SIG-M5 treated with dmso at 0.1 percent for 504 hours (cell line): ENCODE measurements around the gene MOB3C.

Experiments
- DNase-seq: peaks from one replicate; lab custom pipeline; 2025; ENCODE audit not compliant: unreplicated experiment; lab: John Stamatoyannopoulos, UW

The MOB3C gene

DNA sequence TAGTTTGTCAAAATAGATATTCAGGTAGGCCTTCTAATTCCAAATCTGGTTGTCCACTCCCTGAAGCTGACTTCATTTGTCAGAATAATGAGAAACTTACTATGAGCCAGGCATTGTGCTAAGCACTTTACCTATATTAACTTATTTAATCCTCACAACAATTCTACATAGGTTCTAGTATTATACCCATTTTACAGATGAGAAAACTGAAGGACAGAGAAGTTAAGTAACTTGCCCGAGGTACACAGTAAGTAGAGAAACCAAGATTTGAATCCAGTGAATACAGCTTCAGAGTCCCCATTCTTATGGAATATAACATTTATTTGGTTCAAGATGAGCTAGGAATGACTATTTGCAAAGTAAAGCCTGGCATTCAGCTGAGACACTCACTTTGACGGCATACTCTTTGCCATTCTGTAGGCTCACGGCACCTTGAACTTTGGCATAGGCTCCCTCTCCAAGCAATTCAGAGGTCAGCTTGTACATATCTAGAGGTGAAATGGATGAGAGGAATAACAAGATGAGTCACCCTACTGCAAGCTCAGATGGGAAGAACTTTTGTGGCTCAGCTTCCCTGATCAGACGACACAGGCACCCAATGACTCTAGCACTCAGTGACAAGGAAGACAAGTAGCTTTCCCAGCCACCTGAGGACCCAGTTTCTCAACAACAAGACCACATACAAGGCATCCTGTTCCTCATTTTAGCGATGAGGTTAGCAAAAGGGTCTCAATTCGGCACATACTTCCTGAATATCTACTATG, 36.3 kb downstream of the MOB3C start:
- peak; percentile 88 for DNase-seq

DNA sequence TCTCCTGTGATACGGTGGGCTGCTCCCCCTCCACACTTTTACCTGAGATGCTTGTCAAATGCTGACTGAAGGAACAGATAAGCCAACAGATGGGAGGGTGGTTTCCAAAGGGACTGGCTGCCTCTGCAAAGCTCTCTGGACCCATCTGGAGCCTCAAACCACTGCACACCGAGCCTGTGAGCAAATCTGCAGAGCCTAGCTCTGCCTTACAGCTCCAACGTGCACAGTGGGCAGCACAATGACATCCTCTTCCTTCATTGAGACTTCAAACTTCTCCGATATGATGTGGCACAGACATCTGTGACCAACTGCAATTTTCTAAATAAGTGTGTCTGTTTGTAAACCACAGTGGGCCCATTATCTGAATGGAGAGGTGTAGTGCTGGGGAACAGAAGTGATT, 38.9 kb downstream of the MOB3C start:
- DNase-seq = no peak

DNA sequence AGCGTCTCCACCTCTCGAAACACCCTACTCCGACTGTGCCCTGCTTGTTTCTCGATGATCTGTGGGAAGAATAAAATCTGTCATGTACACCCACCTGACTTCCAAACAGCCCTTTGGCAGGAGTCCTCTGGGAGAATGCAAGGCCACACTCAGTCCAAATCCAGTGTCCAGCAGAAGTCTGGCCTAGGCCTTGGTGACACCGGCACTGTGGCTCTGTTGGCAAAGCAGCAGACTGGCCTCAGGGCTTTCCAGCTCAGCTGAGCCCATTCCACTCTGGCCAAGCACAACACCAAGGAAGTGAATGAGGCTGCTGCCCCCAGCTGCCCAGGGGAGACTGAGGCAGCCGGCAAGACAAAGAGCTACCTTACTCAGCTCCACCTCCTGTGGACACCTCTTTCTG, 40.0 kb downstream of the MOB3C start:
- DNase-seq = no peak

DNA sequence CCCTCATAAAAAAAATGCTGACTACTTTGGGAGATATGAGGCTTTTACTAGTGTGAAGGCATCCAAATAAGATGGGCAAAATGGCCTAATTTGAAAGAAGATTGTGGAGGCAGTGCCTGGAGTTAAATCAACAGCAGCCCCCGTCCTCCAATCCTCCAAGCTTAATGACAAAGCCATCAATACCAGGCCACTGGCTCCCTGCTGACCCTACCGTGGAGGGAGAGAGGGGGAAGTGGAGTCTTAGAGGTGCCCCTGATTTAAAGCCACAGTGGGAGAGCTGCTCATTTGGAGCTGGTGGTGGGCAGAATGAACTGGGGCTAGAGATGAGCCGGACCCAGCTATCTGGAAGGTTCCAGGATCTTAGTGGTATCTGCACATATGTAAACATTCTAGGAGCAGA, 40.8 kb downstream of the MOB3C start:
- no peak for DNase-seq

DNA sequence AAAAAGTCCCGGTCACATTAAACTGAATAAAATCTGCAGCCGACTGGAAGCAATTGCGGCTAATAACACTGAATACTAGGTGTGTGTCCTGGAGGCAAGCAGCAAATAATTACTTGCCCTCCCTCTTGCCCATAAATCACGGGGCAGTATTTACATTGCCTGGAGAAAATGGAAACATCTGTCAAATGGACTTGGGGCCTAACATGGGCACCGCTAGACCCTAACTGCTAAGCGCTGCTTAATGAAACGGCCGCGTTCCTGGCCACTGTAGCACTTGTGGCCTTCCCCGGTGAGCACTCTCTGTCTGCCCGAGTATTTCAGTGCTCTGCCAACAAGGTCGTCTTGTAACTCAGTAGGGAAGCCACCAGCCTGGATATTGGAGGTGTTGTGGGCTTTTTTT, 41.3 kb downstream of the MOB3C start:
- DNase-seq = no peak

DNA sequence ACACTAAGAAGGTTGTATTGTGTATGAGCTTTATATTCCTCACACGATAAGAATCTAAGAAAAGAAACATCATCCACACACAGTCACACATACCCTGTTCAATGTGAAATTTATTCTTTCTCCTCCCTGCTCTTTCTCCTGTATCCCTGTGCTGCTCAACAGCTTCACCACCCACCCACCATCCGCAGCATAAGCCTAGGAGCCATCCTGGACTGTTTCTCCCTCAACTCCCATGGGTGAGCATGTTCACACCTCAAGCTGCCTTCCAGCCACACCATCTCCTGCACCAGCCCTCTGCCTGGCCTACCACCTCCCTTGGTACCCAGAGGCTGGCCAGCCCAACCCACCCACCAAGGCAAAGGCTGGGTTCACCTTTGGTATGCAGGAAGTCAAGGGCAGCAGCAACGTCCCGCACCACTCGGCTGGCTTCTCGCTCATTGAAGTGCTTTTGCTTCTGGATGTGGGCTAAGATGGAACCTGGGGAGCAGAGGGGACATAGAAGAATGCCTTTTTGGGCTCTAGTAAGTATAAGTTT, 44.9 kb downstream of the MOB3C start:
- no peak for DNase-seq

DNA sequence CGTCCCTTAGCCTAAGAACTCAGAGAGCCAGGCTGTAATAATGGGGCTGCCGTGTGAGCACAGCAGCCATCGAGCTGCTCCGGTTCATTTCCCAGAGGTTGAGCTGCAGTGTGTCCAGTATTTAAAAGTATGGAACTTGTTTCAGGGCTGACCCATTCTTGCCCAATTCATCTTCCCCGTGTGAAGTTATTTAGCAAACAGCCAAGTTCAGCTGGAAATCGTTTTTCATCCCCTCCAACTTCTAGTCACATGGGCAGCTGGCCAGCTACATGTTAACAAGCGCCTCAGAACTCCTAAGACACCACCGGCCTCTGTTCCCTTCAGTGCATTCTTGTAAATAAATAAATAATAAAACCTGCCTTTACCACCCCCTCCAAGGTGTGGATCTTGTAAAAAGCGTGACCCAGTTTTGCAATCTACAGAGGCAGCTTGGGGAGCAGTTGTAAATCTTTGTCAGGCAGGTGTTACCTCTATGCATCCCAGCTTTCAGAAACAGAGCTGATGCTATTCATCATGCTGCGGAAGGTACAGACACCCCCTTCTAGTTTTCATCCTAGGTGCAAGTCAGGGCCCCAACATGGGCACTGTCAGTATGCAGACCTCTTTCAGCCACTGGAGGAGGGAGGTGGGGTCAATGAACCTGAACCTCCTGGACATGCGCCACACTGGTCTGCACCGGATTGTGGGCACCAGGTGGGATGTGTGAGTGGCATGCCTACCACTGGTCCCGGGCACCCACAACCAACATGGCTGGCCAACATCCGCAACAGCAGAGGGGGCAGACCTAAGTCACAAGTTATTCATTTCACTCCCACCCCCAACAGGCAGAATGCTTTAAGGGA, 46.5 kb downstream of the MOB3C start:
- no peak for DNase-seq

DNA sequence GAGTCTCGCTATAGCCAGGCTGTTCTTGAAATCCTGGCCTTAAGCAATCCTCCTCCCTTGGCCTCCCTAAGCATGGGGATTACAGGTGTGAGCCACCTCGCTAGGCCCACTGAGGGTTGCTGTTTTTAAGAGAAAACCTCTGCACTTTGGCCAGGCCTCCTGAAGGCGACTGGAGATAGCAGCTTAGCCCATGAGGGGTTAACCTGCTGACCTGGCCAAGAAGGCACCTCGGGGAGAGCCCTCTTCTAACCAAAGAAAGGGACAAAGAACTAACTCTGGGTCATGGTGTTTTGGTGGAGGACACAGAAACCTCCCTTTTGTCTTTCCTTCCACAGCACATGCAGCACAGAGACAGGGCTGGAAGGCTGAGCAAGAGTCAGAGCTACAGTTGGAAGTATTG, 47.5 kb downstream of the MOB3C start:
- no peak for DNase-seq

DNA sequence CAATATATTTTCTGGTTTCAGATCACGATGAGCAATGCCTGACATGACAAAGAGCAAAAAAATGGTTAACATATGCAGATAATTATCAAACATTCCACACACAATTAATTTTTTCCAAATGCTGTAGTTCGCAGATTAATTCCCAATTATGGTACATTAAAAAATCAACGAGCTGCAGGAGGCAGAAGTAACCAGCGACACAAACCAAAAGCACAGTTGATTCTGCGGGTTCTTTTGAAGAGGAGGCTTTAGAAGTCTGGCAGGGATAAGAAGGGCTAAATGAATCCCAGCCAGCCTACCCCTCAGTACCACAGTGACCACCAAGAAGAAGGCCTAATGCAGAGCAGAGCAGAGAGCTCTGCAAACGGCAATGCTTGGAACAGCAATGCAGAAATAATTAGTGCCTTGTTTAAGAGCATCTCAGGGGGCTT, 48.1 kb downstream of the MOB3C start:
- no peak for DNase-seq

DNA sequence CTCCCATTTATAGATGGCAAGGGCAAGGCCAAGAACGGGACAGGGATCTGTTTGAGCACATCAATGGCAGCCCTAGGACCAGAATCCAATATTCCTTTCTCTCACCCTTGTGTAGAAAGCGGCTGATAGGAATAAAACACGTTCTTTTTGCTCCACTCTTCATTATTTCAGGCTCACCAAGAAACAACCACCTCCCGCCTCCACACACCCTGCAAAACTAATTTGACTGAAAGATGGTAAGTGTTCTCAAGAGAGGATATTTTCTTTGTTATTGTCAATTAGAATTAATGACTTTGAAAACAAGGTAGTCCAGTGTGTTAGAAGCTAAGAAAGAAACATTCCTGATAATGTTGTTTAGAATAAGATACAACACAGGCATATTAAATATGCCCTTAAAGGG, 53.3 kb downstream of the MOB3C start:
- no peak for DNase-seq

DNA sequence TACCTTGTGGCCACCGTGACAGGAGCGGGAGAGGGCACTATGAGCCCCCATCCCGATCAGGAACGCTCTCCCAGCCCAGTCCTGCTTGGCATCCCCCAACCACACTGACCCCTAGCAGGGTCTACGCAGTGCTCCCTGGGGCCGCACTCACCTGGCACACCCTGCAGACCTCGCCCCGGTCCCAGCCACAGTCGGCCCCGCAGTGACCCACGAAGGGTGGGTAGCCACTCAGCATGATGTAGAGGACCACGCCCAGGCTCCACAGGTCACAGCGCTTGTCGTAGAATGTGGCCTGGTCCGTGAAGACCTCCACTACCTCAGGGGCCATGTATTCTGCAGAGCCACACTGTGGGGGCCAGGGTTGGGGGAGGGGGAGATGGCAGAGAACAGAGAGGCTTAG, 54.1 kb downstream of the MOB3C start:
- no peak for DNase-seq

DNA sequence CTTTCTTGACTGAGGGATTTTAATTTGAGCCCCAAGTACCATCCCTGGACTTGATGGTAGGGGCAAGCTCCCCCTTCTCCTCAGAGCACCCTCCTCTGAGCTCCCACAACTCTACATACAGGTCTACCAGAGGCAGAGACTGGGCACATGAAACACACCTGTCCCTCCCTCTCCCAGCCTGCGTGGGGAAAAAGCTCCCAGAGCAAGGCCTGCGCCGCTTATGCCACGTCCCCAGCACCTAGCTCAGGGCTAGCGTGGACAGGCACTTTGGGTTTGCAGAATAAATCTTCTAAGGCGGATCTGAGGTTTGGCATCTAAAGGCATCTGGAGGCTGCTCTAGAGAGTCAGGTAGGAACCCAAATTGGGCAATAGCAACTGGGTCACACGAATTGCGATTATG, 57.6 kb downstream of the MOB3C start:
- DNase-seq = no peak

DNA sequence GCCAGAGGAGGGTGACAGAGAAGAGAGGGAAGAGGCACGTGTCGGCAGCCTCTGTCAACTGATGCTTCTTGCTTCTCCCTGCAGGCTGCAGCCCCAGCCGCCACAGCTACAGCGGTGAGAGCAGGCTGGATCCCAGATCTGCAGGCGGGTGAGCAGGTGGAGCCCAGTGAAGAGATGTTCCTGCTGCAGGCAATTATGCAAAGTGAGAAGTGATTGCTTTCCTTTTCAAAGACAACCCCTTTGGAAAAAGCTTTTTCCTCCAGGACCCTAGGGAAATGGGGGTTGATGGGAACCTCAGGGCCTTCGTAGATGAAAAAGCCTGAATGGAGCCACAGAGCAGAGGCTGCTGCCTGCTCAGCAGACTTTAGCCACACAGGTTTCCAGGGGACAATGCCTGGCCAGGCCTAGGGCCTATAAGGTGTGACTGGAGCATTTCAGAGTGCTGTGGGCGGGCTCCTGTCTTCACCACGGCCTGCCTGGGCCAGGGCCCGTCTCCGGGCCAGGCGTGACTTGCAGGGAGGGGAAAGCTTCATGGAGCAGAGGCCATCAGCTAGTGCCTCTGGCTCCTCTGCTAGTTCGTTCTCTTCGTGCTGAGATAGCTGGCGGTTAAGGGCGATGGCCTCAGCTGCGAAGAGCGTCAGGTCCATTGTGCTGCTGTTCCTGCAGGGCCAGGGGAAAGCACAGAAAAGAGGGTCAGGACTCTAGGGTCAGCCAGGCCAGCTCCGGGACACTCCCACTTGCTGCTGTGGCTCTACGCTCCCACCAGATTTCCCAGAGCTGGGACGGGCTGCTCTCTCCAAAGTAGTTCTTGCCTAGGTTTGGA, 58.3 kb downstream of the MOB3C start:
- no peak for DNase-seq
